Esophagus squamous epithelium (tissue), 5 donors: Measurements from ENCODE around the gene MIPOL1. TPM values are rescaled to one million over a fixed set of nuclear protein-coding genes. Genes with fewer than 3 reads are reported as not detected.

Experiments used
- DNase-seq: peaks from one replicate; lab custom pipeline; 2025; lab: John Stamatoyannopoulos, UW
- H3K27ac ChIP-seq, 4 donors: fragments of 200-600 bp; sonication (generic); one replicate each; pipeline ENCODE4 v1.5.1; 2016 to 2019; ENCODE audit warnings: mild to moderate bottlenecking in 1 of 4
- H3K27me3 ChIP-seq, 4 donors: fragments of 200-600 bp; sonication (generic); 1 replicate in 3 of 4; 2 replicates in 1 of 4; pipeline versions ENCODE4 v1.5.1 to v1.6.0; 2017 to 2021; ENCODE audit warnings: antibody characterized with exemption in 1 of 4
- H3K36me3 ChIP-seq, 3 donors: fragments of 200-600 bp; sonication (generic); one replicate each; pipeline ENCODE4 v1.5.1; 2016 to 2019
- H3K4me1 ChIP-seq, 3 donors: fragments of 200-600 bp; sonication (generic); one replicate each; pipeline ENCODE4 v1.5.1; 2017 to 2019
- H3K4me3 ChIP-seq, 4 donors: fragments of 200-600 bp; sonication (generic); 1 replicate in 3 of 4; 2 replicates in 1 of 4; pipeline ENCODE4 v1.5.1; 2016 to 2019; ENCODE audit warnings: mild to moderate bottlenecking in 2 of 4, moderate library complexity in 1 of 4
- H3K9me3 ChIP-seq, 3 donors: fragments of 200-600 bp; sonication (generic); one replicate each; pipeline ENCODE4 v1.5.1; 2016 to 2019
- CTCF ChIP-seq, 6 experiments: fragments of 450-650 bp in 4 of 6; fragments of 200-600 bp in 2 of 6; sonication (generic) in 2 of 6; IDR thresholded peaks; one replicate each; pipeline ENCODE4 v1.5.1; 2016 to 2019; ENCODE audit warnings: antibody characterized with exemption in 6 of 6, mild to moderate bottlenecking in 4 of 6, moderate library complexity in 4 of 6
- POLR2A ChIP-seq, 4 donors: fragments of 450-650 bp; IDR thresholded peaks; one replicate each; pipeline ENCODE4 v1.6.1; 2017; ENCODE audit warnings: antibody characterized with exemption in 4 of 4, mild to moderate bottlenecking in 4 of 4, moderate library complexity in 3 of 4
- WGBS, 2 donors: methylation state at CpG; one replicate each; pipeline ENCODE4 v1.1.5; 2018; 5-methylcytosine and 5-hydroxymethylcytosine counted together
- intact Hi-C: fragments of 100-400 bp; cut with DNase I; formaldehyde crosslinking; loops from one replicate; pipeline ENCODE4 v1.15.0; 2022
- total RNA-seq, 4 donors: library from RNA; depleted of rRNA; stranded (reverse); fragments of >200 nt; gene quantifications; one replicate each; pipeline ENCODE4 v1.1.0, GENCODE V29; 2016
- donor health status: DM: yes; HTN: yes; CAD: no.

The MIPOL1 gene
- total RNA-seq, 4 donors from 2014 or later: 4.9 to 13.7 (median 7.1) TPM

DNA sequence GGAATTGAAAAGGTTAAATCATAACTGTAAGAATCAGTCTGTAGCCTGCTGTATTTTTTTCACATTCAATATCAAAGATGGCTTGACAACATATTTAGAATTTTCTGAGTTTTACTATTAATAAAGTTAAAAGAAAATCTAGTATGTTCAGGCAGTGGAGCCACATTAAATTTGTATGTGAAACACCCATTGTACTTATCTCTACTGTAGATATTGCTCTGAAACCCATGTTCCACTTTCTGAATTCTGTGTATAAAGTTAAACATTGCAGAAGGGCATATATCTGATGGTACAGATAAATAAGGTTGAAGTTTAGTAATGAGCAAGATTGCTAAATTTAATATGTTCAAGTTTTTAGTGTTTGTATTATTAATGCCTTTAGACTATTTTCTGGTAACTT lies 224.6 kb downstream of the MIPOL1 start:
- Histone ChIP-seq H3K27me3 (no peaks in the 10 kb centered on the region), H3K4me3 (no peak overlapping the region), H3K36me3 (no peaks in the 10 kb centered on the region), H3K9me3 (no peaks in the 10 kb centered on the region), H3K4me1 (no peaks in the 10 kb centered on the region), H3K27ac (peak overlapping the region in 1 of 4 donors; percentile 24)
- intact Hi-C loops: no loop called here
- TF ChIP-seq POLR2A (IDR thresholded peaks at IDR 0.05) (no peak), CTCF (IDR thresholded peaks at IDR 0.05) (no peak)
- DNase-seq: no peak

GRCh38 chr14:37422748-37423147 lies 225.0 kb downstream of the MIPOL1 start:
- TF ChIP-seq POLR2A (IDR thresholded peaks at IDR 0.05) (no peak), CTCF (IDR thresholded peaks at IDR 0.05) (no peak)
- Histone ChIP-seq H3K4me3 (no peak overlapping the region), H3K9me3 (no peaks in the 10 kb centered on the region), H3K27me3 (no peaks in the 10 kb centered on the region), H3K4me1 (no peaks in the 10 kb centered on the region), H3K27ac (no peak overlapping the region), H3K36me3 (no peaks in the 10 kb centered on the region)
- WGBS, 2 donors: 38 to 39% methylated on average over 2 of the region's 2 CpGs
- no peak for DNase-seq
- intact Hi-C loops: no loop called here

DNA sequence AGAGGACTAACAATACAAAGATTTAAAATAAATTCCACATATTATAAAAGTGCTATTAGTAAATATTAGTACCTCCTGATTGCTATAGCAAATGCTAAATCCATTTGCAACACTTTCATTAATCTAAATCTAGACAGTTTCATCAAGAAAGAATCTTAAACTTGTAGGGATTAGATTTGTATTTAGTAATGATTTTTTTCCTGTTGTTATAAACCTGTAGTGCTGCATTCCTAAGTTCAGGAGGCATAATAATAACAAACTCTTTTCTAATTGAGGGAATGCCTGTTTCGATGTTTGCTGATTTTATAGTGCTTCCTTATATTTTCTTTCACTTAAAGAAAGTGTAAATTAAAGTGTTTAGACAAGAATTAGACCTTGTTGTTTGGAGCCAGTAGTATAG lies 231.2 kb downstream of the MIPOL1 start:
- H3K4me3 ChIP-seq: no peak overlapping the region
- H3K27me3 ChIP-seq: no peaks in the 10 kb centered on the region
- H3K9me3 ChIP-seq: no peaks in the 10 kb centered on the region
- TF ChIP-seq CTCF (IDR thresholded peaks at IDR 0.05): no peak
- no peak for TF ChIP-seq POLR2A (IDR thresholded peaks at IDR 0.05)
- intact Hi-C loops: no loop called here
- 29 to 52% methylated on average over 1 of the region's 1 CpG for WGBS, 2 donors
- peaks cover 0 to 16% (median 0%) of the 10 kb centered on the region in 3 donors for H3K4me1 ChIP-seq
- H3K36me3 ChIP-seq: no peaks in the 10 kb centered on the region
- H3K27ac ChIP-seq: no peak overlapping the region
- no peak for DNase-seq

DNA sequence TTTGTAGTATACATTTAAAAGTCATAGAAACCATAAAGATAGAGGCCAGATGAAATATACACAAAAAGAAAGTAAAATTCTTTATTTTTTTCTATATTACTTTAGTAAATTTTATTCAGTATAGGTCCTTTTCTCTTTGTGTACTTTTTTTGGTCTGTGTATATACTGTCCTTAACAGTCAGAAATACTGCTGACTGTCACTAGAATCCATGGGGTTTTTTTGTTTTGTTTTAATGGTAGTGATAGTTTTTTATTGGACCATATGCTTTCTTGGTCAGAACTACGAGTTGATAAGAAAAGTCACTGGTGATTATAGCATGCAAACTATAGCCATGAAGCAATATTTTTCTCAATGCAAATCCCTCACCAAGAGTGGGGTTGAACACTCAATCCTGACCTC lies 231.9 kb downstream of the MIPOL1 start:
- intact Hi-C loops: no loop called here

GRCh38 chr14:37434867-37435266 lies 237.1 kb downstream of the MIPOL1 start:
- H3K36me3 ChIP-seq: no peaks in the 10 kb centered on the region
- H3K4me3 ChIP-seq: no peak overlapping the region
- whole genome bisulfite sequencing, 2 donors: 91 to 92% methylated on average over 3 of the region's 3 CpGs
- intact Hi-C loops: no loop called here
- H3K27ac ChIP-seq: no peak overlapping the region
- no peaks in the 10 kb centered on the region for H3K27me3 ChIP-seq
- H3K4me1 ChIP-seq: peaks cover 0 to 9% (median 0%) of the 10 kb centered on the region in 3 donors
- no peak for TF ChIP-seq POLR2A (IDR thresholded peaks at IDR 0.05)
- no peak for DNase-seq
- H3K9me3 ChIP-seq: no peaks in the 10 kb centered on the region

More for the DNA sequence above, 231.9 kb downstream of the MIPOL1 start:
- no peak overlapping the region for H3K4me3 ChIP-seq
- no peak for DNase-seq
- WGBS, 2 donors: 64 to 73% methylated on average over 1 of the region's 1 CpG
- no peak overlapping the region for H3K27ac ChIP-seq
- no peak for TF ChIP-seq CTCF (IDR thresholded peaks at IDR 0.05)
- TF ChIP-seq POLR2A (IDR thresholded peaks at IDR 0.05): no peak
- H3K27me3 ChIP-seq: no peaks in the 10 kb centered on the region
- peaks cover 0 to 16% (median 0%) of the 10 kb centered on the region in 3 donors for H3K4me1 ChIP-seq
- no peaks in the 10 kb centered on the region for H3K36me3 ChIP-seq
- no peaks in the 10 kb centered on the region for H3K9me3 ChIP-seq

- WGBS, 2 donors: 46 to 72% methylated on average over 3 of the region's 3 CpGs
- TF ChIP-seq CTCF (IDR thresholded peaks at IDR 0.05) (no peak), POLR2A (IDR thresholded peaks at IDR 0.05) (no peak)
- no peak overlapping the region for H3K4me3 ChIP-seq
- no peak for DNase-seq
- H3K36me3 ChIP-seq: no peaks in the 10 kb centered on the region
- intact Hi-C loops: no loop called here
- no peak overlapping the region for H3K27ac ChIP-seq
- H3K27me3 ChIP-seq: no peaks in the 10 kb centered on the region
- no peaks in the 10 kb centered on the region for H3K9me3 ChIP-seq
- H3K4me1 ChIP-seq: peaks cover 0 to 9% (median 0%) of the 10 kb centered on the region in 3 donors
Measured at GRCh38 chr14:37436519-37436918, 238.8 kb downstream of the MIPOL1 start.
